HG02588 (cell line): ENCODE data around the gene KIFBP.
"Not testable (repeated sequence)": the region's sequence is repeated elsewhere in the genome, so short reads cannot be mapped to it uniquely, and the experiment has no call there.

Experiments
- ATAC-seq: cut with Tn5 transposase; IDR thresholded peaks from one replicate; pipeline ENCODE4 v1.9.1; 2021; ENCODE audit warnings: mild to moderate bottlenecking, moderate library complexity; ENCODE audit not compliant: unreplicated experiment

Gene KIFBP

DNA sequence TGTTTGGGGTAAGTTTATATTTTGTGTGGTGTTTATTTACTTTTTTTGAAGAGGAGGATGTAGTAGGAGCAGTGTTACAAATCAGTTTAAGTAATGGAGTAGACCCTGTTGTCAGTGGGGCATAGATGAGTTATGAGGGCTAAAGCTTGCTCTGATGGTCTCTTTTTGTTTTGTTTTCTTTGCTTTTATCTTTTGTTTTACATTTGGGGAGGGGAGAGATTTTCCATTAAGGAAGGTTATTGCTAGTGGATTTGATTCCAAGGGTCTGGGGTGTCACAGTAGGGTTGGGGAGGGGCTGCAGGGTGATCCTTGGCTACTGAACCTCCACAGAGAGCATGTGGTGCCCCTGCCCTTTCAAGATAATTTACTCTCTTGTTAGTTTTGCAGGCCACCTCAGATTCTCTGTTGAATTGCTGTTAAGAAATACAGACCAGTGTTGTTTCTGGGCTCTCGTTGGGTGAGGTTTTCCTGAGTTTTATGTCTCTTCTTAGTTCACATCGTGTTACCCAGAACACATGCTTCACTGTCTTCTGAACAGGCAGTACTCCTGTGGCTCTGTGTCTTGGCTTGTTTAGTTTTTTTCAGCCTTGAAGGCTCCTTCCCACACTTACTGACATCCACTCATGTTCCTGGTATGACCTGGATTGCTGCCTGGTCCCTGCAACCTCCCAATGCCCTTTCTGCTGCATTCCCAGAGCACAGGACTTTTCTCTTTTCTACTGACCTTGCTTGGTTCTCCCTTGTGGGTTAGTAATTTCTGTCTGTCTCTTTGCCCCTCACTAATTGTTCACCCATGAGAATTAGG, 4.2 kb downstream of the KIFBP start:
- ATAC-seq, result no peak

DNA sequence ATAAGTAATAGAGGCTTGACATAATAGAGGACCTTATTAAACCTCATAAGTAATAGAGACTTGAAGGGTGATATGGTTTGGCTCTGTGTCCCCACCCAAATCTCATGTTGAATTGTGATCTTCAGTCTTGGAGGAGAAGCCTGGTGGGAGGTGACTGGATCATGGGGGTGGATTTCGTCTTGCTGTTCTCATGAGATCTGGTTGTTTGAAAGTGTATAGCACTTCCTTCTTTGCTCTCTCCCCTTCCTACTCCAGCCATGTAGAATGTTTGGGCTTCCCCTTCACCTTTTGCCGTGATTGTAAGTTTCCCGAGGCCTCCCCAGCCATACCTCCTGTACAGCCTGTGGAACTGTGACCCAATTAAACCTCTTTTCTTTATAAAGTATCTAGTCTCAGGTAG, 8.6 kb downstream of the KIFBP start:
- peak; percentile 10 for ATAC-seq

DNA sequence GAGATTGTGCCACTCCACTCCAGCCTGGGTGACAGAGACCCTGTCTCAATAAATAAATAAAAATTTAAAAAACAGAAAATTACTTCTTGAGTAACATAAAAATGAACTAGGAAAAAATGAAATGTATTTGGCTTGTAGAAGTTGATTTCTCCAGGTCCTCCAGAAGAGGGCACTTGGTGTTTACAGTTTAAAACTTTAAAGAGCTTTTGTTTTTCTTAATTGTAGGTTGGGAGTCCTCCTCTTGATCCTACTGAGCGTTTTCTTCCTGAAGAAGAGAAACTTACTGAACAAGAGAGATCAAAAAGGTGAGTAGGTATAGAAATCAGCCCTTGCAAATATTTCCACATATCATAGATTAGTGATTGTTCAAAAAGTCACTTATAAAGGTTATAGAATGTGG, 16.2 kb downstream of the KIFBP start:
- ATAC-seq, result no peak

DNA sequence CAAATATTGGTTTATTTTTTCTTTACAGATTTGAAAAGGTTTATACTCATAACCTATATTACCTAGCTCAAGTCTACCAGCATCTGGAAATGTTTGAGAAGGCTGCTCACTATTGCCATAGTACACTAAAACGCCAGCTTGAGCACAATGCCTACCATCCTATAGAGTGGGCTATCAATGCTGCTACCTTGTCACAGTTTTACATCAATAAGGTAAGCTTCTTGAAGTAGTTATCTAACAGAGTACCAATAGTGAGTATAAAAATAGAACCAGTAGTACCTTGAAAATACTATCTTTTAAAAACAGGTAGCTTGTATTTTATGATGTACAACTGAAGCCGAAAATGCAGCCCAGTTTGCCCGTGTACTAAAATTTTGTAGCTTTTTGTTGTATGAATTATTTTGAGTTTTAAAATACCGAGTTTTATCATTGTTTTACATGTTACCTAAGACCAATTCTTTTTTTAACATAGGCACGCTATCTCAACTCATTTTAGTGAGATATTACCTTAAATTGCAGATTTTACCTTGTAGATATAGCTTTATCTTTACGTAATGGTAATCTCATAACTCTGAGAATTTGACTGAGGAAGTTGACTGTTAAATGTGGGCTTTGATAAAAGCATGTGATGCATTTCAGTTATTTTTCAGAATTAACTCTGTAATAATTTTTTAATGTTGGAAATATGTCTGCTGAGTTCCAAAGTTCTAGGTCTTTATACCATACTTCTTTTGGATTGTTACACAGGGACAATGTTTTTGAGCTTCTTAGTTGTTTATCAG, 17.3 kb downstream of the KIFBP start:
- no peak for ATAC-seq

DNA sequence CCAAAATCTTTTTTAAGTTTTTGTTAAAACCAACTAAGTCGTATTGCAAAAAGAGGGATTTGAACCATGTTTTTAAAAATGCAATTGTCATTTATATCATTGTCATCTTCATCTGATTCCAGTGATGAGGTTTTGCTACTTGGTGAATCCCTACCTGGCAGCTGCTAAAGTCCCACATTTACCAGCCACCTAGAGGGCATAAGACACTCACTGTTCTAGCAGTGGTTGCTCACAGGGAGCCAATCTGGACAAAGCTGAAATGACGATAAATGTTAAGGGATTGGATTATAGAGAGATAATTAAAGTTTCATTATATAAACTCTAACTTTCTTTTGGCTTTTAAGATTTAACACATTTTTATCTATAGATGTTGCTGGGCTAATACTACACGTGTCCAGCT, 18.7 kb downstream of the KIFBP start:
- no peak for ATAC-seq

DNA sequence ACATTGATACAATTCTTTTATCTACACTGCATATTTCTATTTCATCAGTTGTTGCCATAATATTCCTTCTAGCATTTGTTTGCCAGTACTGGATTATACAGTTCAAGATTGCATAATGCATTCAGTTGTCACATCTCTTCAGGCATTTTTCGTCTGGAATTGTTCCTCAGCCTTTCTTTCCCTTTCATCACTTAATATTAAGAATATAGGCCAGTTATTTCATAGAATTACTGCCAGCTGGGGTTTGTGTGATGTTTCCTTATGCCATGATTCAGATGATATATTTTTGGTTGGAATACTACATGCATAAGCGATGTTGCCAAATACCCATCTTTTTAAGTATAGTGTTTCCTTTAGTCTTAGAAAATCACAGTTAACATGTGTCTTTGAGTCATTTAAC, 20.8 kb downstream of the KIFBP start:
- no peak for ATAC-seq

DNA sequence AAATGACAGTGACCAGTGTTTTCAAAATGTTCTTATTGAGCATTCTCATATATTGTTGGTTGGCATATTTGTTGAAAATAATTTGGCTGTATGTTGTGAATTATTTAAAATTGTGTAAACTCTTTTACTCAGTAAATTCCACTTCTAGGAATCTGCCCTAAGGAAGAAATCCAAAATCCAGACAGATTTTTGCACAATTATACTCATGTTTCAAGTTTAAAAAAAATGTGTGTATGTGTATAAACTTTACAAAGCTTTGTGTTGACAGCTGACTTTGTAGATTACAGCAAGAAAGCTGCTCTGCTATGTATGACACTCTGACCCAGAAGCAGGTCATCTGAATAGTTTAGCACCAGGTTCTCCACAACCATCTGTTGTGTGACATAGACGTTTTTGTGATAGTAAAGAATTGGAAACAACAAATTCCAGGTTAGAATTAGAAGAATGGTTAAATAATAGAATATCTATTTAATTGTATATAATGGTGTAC, 21.6 kb downstream of the KIFBP start:
- ATAC-seq, result no peak

DNA sequence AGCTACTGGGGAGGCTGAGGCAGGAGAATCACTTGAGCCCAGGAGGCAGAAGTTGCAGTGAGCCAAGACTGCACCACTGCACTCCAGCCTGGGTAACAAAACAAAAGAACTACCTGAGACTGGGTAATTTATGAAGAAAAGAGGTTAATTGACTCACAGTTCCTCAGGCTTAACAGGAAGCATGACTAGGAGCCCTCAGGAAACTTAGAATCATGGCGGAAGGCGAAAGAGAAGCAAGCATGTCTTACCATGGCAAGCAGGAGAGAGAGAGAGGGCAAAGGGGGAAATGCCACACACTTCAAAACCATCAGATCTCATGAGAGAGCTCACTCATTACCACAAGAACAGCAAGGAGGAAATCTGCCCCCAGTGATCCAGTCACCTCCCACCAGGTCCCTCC, 24.2 kb downstream of the KIFBP start:
- not testable (repeated sequence) for ATAC-seq

DNA sequence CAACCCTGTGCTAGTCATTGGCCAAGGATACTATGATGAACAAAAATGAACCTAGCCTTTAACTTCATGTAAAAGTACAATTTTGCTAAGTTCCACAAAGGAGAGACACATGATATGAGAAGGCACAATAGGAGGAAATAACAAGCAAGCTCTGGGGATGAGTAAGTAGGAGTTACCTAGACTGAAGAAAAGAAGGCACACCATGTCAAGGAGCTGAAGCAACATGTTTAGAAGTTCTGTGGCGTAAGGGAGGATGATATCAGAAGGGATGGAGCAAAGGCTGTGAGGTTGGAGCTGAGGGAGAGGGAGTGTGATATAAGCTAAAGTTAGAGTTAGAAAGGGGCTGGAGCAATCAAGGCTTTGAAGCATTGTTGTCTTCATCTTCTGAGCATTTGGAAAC, 25.6 kb downstream of the KIFBP start:
- ATAC-seq, result no peak

DNA sequence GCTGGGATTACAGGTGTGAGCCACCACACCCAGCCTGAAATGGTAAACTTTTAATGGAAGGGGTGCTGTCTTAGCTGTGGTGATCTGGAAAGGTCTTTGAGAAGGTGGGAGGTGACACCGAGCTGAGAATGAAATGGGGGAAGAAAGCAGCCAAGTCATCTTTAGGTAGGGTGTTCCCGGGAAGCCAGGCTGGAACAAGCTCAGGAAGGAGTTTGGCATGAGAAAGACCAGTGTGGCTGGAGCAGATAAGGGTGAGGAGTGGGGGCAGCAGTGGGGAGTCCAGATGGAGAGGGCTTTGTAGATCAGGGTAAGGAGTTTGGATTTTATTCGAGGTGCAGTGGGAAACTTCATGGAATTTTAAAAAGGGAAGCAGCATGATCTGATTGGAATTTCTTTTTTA, 30.0 kb downstream of the KIFBP start:
- ATAC-seq, result no peak

DNA sequence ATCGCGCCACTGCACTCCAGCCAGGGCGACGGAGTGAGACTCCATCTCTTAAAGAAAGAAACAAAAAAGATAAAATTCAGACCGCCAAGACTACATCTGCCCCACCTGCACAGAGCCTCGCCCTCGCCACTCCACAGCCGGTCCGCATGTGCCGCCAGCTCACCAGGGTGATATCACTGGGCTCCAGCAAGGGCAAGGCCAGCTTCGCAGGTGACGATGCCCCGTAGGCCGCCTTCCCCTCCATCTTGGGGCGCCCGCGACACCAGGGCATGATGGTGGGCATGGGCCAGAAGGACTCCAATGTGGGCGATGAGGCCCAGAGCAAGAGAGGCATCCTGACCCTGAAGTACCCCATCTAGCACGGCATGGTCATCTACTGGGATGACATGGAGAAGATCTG, 34.0 kb downstream of the KIFBP start:
- no peak for ATAC-seq

DNA sequence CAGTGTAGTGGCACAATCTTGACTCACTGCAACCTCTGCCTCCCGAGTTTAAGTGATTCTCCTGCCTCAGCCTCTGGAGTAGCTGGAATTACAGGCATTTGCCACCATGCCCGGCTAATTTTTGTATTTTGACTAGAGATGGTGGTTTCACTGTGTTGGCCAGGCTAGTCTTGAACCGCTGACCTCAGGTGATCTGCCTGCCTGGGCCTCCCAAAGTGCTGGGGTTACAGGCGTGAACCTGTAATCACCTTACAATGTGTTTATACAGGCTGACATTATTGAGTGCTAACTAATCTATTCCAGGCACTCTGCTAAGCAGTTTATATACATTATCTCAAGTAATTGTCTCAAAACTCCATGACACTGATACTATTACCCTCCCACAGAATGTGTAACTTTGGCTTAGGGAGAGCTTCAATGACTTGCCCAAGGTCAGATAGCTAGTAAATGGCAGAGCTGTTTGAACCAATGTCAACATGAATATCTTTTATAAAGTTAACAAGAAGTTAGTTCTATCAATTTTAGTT, 36.8 kb downstream of the KIFBP start:
- no peak for ATAC-seq

DNA sequence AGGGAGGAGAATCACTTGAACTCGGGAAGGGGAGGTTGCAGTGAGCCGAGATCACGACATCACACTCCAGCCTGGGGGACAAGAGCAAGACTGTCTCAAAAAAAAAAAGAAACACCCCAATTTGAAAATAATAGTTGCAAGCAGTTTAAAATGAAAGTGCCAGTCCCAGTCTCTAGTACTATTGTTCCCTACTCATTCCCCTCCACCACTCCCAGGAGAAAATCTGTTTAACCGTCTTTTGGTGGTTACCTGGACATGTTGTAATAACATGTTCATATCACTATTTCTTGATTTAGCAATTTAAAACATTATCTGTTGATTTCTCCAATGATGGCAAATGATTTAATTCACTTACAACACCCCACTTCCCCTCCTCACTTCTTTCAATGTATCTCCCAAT, 44.7 kb downstream of the KIFBP start:
- ATAC-seq, result no peak

DNA sequence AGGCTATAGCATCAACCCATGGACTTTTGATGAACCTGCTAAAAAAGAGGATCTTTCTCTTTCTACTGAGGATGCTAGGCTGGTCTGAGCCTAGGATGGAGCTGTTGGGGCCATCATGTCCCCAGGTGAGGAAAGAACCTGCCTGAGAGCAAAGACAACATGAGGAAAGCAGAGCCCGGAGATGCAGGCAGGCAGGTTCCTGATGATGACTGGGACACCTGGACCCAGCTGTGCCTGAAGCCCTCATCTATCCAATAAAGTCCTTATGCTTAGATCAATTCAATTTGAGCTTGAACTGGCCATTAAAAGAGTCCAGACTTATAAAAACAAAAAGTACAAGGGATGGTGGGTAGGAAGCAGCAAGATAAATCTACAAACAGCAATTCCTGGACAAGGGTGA, 48.9 kb downstream of the KIFBP start:
- no peak for ATAC-seq

DNA sequence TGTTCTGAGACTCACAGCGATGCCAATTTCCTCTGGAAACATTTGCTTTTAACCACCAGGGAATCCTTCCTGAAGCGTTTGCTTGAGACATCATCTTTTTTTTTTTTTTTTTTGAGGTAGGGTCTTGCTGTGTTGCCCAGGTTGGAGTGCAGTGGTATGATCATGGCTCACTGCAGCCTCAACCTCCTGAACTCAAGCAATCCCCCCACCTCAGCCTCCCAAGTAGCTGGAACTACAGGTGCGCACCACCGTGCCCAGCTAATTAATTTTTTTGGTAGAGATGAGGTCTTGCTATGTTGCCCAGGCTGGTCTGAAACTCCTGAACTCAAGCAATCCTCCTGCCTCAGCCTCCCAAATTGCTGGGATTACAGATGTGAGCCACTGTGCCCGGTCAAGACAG, 52.3 kb downstream of the KIFBP start:
- ATAC-seq, result not testable (repeated sequence)

DNA sequence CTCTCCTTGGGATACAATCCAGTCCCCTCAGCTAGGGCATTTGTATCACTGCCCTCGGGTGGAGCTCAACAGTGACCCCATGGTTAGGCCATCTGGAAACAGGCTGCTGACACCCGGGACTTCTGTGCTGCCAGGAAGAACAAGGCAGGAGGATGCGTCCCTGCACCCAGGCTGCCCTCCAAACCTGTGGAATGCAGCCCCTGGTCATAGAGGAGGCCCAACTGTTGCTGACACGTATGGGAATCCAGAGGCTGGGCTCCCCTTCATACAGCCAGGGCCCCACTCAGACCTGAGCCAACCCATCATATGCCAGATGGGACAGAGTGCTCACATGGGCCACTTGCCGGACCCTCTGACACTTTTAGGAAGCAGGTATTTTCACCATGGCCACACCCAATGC, 53.8 kb downstream of the KIFBP start:
- ATAC-seq, result no peak

DNA sequence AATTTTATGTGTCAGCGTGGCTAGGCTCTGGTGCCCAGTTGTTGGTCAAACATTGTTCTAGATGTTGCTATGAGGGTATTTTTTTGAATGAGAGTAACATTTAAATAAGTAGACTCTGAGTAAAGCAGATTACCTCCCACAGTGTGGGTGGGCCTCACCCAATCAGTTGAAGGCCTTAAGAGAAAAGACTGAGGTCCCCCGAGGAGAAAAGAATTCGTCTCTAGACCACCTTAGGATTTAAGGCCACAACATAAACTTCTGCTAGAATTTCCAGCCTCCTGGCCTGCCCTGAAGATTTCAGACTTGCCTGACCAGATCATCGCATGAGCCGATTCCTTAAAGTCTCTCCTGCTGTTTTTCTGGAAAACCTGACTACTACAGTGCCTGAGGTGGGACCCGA, 54.2 kb downstream of the KIFBP start:
- no peak for ATAC-seq

DNA sequence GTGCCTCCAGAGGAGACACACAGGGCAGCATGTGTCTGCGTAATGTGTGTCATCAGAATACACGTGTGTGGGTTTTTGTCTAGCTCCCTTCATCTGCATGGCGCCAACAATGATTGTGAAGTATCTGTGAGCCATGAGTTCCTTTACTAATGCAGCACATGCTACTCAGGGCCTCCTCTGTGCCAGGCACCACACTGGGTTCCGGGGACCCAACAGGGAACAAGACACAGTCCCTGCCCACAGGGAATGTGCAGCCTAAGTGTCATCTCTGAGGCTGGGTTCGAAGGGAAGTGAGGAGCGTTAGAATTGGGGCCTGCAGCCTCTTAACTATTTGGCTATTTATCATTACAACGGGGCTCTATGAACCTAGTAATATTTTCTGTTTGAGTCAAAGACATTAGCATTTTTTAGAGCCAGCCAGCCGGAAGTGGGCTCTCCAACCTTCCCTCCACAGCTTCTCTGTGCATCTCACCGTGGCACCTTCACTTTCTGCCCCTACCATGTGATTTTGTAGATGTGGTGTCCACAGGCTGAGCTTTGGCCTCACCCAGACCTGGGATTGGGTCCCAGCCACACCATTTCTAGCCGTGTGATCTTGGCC, 55.4 kb downstream of the KIFBP start:
- ATAC-seq, result peak; percentile 48

DNA sequence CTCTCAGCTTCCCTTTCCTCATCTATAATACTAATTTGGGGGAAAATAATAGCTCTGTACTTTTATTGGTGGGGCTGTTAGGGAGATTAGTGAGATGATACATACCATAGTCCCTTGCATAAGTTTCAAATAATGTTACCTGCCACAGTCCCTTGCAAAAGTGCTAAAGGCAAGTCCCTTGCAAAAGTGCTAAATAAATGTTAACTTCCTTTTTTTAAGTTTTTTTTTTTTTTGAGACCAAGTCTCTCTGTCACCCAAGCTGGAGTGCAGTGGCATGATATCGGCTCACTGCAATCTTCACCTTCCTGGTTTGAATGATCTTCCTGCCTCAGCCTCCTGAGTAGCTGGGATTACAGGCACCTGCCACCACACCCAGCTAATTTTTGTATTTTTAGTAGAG, 55.9 kb downstream of the KIFBP start:
- ATAC-seq, result peak; percentile 3

DNA sequence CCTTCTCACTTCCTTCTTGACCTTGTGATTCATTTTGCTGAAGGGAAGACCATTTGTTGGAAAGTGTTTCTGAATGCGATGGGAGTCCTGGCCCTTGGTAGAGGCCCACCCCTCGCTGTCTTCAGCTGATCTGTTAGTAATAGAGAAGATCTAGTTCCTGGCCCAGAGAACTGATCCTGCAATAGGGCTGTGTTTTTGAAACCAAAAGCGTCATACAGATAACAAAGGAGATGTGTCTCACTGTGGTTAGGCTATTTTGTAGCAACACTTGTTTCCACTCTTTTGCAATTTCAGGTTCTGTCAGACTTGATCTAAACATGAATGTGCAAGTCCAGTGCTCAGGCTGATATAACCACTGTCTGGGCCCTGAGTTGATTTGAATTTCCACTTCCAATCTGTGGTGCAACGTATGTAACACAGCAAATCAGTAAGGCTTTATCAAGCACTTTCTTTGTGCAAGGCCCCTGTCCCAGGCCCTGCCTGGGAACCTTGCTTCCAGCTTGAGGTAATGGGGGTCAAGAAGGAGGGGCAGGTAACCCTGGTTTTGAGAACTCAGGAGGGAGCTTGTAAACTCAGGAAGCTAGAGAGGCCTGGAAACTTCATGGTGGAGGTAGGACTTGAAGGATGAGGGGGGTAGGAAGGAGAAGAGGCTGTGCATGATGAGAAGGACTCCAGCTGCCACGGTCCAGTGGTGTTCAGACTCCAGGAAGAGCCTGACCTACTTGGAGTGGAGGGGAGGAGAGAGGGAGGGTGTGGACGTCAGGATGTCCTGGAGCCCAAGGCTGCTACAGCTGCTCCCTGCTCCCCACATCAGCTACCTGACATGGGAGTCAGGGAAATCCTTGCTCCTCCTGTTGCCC, 57.1 kb downstream of the KIFBP start:
- peak; percentile 61 for ATAC-seq
